Measurements from ENCODE around the gene ABCA3. TPM values are rescaled to one million over a fixed set of nuclear protein-coding genes. Genes with fewer than 3 reads are reported as not detected.

Gene ABCA3
- polyA plus RNA-seq, 5 donors, result 6.8 to 16.1 (median 7.3) TPM

DNA sequence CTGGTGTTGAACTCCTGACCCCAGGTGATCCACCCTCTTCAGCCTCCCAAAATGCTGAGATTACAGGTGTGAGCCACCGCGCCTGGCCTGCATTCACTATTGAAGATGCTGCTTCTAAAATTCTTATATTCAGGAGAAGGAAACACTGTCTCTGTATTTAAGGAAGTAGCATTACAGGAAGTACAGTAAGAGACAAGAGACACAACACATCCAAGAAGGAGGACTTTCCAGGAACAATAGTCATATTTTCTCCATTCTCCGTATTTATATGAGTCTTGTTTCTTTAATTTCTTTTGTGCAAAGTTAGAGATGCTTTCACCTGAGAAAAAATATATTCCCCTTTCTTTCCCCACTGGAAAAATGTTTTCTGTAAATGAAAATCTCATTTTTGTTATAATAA is 18.3 kb upstream of the ABCA3 start:
- no peak for DNase-seq

DNA sequence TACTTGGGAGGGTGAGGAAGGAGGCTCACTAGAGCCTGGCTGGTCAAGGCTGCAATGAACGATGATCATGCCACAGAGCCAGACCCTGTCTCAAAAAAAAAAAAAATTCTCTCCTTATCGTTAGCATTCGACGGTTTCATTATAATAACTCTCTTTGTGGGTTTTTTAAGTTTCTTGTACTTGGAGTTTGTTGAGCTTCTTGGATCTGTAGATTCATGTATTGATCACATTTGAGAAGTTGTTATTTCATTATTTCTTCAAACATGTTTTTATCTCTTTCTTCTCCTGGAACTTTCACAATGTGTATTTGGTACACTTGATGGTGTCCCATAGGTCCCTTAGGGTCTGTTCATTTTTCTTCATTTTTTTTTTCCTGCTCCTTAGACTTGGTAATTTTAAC is 16.8 kb upstream of the ABCA3 start:
- DNase-seq, result no peak

DNA sequence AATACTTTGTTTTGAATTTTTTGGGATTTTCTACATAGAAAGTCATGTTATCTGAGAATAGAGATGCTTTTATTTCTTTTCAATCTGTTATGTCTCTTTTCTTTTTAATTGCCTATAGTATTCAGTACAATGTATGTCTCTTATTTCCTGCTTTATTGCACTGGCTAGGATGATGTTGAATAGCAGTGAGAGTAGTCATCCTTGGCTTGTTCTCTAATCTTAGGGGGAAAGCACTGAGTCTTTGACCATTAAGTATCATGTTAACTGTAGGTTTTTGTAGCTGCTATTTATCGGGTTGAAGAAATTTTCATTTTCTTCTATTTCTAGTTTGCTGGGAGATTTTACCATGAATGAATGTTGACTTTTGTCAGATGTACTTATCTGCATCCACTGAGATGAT is 10.0 kb upstream of the ABCA3 start:
- DNase-seq, result no peak

GRCh38 chr16:2343211-2343610 is 2.7 kb upstream of the ABCA3 start:
- DNase-seq, result no peak

DNA sequence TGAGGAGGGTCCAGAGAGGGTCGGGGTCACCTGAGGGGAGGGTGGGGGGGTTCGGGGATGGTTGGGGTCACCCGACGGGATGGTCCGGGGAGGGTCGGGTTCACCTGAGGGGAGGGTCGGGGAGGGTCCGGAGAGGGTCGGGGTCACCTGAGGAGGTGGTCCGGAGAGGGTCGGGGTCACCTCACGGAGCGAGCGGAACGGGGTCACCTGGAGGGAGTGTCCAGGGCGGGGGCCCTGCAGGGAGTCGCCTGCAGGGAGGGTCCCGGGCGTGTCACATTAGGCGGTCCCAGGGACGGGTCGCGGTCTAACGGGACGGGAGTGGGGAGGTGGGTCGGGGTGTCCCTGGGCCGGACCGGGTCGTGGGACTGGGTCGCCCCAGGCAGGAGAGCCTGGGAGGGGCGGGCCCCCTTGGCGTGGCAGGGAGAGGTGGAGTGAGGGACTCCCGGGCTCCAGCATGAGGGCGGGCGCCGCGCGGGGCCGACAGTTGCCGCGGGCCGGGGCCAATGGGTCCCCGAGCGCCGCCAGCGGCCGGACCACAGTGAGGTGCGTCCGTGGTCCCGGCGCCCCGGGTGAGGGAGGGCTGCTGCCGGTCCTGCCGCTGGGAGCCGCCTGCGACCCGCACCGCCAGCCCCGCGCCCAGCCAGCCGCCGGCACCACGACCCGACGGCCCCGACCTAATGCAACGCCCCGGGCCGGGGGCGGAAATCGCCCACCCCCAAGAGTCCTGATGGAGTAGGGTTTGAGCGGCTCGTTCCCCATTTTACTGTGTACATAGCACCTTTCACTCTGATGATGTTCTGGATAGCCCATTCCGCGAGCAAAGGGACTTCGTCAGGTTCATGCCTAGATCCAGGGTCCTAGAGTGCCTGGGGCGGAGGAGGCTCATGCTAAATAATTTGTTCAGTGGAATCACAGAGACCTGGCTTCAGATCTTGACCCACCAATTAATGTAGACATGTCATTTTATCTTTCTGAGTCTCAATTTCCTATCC is 1.2 kb upstream of the ABCA3 start:
- no peak for DNase-seq

GRCh38 chr16:2339521-2340484 is 725 bp downstream of the ABCA3 start:
- DNase-seq, result no peak

DNA sequence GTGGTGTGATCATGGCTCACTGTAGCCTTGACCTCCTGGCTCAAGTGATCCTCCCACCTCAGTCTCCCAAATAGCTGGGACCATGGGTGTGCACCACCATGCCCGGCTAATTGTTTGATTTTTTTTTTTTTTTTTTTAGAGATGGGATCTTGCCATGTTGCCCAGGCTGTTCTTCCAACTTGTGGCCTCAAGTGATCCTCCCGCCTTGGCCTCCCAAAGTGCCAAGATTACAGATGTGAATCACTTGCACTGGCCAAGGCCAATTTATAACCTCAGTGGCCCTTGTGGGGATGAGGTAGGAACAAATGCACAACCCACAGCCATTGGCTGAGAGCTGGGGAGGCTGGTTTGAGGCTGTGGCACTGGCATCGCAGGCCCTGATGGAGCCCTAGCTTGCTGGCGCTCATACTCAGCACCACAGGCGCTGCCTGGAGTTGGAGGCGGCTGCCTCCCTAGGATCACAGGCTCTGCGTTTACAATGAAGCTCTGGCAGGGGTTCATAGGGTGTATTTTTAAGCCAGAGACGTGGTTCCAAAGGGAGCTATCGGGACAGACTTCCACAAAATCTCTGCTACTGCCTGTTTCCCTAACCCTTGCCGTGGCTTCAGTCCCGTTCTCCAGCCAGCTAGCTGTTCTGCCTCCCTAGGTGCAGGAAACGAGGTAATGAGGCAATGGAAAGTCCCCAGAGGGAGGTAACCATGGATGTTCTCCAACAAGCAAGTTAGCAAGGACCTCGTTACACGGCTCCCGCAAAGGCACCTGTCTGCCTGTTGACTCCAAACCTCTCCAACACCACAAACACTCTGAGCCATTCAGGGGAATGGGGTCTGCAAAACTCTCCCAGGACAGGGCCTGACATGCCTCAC is 2.9 kb downstream of the ABCA3 start:
- no peak for DNase-seq

DNA sequence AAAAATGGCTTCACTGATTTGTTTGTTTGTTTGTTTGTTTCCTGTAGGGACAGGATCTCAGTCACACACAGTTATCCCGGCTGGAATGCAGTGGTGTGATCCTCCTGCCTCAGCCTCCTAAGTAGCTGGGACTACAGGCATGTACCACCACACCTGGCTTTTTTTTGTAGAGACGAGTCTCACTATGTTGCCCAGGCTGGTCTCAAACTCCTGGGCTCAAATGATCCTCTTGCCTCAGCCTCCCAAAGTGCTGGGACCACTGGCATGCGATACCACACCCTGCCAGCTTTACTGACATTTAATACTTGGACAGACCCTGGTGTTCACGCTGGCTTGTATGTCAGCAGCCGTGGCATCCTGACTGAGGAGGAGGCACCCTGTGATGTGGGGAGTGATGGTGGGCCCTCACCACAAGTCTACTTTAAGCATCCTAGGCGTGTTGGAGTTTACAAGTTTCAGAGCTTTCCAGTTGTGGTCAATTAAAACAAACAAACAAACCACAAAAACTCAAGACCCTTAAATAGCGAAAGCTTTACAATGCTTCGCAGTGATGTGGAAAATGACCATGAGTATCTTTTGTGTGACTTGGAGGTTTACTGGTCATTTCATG is 5.1 kb downstream of the ABCA3 start:
- DNase-seq, result no peak

- DNase-seq, result no peak
These were observed 6.7 kb downstream of the ABCA3 start for GRCh38 chr16:2333772-2334379.

DNA sequence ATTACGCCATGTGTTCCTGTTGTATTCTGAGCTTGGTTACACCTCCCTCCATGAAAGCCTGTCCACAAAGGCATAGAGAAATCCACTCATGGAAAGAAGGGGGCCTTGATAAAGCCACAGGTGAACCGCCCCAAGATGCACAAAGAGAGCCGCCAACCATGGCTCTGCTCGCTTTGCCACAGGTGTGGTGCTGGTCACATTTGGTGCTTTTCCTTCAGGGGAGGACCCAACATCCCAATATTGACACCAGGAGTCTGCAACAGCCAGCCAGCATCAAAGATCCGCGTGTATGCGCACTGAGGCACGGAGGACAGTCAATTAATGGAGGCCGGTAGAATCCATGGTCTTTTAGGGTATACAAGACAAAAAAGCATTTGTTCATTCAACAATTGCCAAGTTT is 7.3 kb downstream of the ABCA3 start:
- DNase-seq, result no peak

DNA sequence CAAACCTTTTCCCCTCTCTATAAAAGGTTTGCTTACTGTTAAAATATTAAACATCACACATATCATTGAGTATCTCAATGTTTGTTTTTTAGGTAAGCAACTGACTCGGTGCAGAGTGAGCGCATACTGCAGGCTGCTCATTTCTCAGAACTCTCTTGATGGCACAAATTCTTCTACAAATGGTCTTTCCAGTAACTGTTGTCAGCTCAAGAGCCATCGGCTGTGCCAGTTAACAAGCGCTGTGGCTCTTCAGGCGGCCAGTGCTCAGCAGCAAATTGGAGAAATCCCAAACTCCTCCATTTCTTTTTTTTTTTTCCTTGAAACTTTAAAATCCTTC is 8.6 kb downstream of the ABCA3 start:
- DNase-seq, result no peak

- DNase-seq, result peak; percentile 23 to 41
These were observed 9.2 kb downstream of the ABCA3 start for GRCh38 chr16:2331199-2331930.

- no peak for DNase-seq
These were observed 11.0 kb downstream of the ABCA3 start for GRCh38 chr16:2329532-2329931.

GRCh38 chr16:2328428-2328827 is 12.1 kb downstream of the ABCA3 start:
- DNase-seq, result no peak

DNA sequence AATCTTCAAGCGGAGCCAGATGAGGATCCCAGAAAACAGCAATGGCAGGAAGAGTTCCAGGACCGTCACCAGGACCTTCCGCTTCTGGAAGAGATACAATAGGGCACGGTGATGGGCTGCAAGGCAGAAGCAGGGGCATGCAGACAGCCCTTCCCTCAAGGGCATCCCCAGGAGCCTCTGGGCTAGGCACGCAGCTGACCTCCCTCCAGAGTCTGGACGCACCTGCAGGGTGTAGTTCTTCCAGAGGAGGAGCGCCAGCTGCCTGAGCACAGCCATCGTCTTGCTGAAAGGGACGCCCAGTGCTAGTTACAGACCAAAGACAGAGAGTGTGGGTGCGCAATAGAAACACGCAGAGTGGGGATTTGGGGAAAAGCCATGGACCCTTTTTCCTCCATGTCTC is 14.3 kb downstream of the ABCA3 start:
- DNase-seq, result no peak

DNA sequence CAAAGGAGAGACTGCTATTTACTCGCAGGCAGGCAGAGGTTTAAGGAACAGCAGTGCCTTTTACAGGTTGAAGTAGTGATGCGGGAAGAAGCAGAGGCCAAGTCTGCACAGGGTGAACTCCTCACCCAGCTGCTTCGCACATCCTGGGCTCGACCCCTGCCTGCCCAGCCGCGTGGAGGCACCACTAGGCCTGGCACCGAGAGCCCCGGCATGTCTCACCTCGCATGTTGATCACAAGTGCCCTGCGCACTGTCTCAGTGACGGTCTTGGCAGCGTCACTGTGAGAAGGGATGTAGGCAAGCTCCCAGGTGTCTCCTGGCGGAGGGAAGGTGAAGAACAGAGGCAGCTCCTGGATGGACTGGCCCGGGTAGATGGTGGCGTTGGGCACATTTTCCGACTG is 14.7 kb downstream of the ABCA3 start:
- DNase-seq, result no peak

DNA sequence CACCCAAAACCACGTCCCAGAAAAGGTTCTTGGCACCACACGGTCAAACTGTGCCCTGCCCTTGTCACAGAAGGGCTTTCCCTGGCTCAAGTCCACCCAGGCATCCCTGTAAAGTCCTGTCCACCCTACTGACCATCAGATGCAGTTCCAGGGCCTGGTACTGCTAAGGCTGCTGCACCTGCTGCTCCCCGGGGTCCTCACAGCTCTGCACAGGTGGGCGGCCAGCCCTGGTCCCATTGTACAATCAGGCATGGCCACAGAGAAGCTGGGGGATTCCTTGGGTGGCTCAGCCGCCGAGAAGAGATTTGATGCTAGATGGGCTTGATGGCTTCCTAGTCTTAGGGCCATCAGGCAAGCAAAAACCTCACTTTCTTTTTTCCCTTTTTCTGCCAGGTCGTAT is 15.3 kb downstream of the ABCA3 start:
- no peak for DNase-seq

DNA sequence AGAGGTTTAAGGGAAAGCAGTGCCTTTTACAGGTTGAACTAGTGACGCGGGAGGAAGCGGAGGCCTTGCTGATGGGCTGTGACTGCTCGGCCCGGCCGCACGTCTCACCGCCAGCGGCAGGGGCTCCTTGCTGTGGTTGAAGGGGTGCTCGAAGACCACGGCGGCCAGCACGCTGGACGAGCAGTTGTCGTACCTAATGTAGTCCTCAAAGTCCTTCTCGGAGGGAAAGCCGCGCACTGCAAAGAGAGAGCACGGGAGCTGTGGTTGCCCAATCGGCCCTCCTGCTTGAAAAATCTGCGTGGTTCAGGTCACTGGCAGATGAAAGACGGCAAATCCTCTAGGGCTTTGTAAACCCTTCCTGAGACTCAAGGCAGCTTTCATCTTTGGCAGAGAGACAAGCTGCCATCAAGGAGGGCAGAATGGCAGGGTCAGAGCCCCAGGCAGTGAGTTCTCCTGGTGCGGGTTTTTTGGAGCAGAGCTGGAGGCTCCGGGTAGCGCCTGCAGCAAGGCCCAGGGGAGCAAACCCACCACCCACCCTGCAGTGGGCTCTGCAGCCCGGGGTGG is 16.1 kb downstream of the ABCA3 start:
- no peak for DNase-seq

GRCh38 chr16:2323701-2324100 is 16.8 kb downstream of the ABCA3 start:
- DNase-seq, result no peak

DNA sequence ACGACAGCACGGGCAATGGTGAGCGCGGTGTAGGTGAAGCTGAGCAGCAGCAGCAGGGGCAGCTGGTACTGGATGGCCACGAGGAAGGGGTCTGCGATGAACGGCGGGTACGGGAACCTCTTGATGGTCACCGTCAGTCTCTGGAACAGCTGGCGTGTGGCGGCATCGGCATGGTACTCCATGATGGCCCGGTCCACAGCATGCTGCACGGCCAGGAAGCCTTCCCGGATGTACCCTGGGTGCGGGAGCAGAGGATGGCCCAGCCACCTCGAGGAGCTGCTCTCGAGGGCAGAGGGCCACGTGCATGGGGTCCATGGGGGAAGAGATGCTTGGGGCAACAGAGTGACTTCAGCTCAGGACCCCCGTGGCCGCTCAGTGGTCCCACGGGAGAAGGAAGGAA is 20.9 kb downstream of the ABCA3 start:
- DNase-seq, result no peak
